GM13977 (cell line): Measurements from ENCODE around the gene PELI2.

ENCODE experiments used
- DNase-seq: peaks from one replicate; pipeline ENCODE4 v3.0.0; 2012; ENCODE audit warnings: low spot score
- in situ Hi-C: fragments of 300-500 bp; cut with MboI; formaldehyde crosslinking; loops from one replicate; pipeline ENCODE4 v1.12.0; 2022; ENCODE audit warnings: low sequenced_read_pairs, low pct_unique_long_range_greater_than_20kb, mixed read lengths, inconsistent platforms; ENCODE audit not compliant: unreplicated experiment
- TF ChIP-seq, protein P1 (sequence below): IDR thresholded peaks from 2 replicates; pipeline ENCODE4 v1.5.1; 2012; ENCODE audit warnings: mild to moderate bottlenecking, control low read depth; ENCODE audit not compliant: insufficient read depth; ENCODE audit errors: extremely low read depth, missing control alignments

The PELI2 gene

DNA sequence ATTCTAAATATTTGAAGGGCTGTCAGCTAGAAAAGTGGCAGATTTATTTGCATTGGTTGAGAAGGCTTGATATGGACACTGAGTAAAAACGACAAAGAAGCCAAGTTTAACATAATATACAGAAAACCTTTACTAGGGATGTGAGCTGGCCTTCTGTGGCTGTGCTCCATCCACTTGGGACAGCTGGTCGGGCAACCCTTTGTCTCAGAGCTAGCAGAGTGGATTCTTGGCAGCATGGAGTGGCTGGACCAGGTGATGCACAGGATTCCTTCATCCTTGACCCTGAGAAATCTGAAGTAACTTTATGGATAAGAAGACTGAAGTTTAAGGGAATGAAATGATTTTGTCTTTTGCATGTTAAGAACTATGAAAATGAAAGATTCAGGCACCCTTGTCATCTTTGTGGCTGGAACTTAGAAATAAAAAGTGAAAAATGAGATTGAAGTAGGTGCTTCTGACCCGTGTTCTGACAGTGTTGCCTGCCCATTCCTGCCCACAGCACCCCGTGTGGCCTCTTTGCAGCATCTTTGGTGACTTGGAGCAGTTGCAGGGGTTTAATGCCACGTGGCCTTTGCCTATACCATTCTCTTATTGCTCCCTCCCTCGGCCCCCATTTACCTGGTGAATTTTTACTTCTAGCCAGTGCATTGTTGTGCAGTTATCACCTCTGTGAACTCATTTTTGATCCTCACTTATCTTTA lies 32.6 kb downstream of the PELI2 start:
- in situ Hi-C loops = no loop called here
- TF ChIP-seq, protein P1, sequence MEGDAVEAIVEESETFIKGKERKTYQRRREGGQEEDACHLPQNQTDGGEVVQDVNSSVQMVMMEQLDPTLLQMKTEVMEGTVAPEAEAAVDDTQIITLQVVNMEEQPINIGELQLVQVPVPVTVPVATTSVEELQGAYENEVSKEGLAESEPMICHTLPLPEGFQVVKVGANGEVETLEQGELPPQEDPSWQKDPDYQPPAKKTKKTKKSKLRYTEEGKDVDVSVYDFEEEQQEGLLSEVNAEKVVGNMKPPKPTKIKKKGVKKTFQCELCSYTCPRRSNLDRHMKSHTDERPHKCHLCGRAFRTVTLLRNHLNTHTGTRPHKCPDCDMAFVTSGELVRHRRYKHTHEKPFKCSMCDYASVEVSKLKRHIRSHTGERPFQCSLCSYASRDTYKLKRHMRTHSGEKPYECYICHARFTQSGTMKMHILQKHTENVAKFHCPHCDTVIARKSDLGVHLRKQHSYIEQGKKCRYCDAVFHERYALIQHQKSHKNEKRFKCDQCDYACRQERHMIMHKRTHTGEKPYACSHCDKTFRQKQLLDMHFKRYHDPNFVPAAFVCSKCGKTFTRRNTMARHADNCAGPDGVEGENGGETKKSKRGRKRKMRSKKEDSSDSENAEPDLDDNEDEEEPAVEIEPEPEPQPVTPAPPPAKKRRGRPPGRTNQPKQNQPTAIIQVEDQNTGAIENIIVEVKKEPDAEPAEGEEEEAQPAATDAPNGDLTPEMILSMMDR = no peak
- DNase-seq = no peak

DNA sequence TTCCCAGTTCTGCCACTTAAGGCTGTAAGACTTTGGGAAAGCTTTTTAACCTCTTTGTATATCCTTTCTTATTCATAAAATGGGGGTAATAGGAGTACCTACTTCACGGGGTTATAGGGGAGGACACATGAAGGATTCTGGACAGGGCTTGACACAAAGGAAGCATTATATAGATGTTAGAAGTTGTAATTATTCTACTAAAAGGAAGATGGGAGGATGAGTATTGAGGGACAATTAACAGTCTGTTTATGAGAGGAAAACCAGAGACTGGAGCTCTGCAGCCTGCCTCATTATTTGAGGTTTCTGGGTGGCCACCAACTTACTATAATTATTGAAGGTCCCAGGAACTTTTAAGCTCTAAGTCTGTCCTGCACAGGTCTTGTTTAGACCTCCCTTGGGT lies 34.0 kb downstream of the PELI2 start:
- in situ Hi-C loops = no loop called here
- TF ChIP-seq, protein P1 = no peak
- DNase-seq = no peak

DNA sequence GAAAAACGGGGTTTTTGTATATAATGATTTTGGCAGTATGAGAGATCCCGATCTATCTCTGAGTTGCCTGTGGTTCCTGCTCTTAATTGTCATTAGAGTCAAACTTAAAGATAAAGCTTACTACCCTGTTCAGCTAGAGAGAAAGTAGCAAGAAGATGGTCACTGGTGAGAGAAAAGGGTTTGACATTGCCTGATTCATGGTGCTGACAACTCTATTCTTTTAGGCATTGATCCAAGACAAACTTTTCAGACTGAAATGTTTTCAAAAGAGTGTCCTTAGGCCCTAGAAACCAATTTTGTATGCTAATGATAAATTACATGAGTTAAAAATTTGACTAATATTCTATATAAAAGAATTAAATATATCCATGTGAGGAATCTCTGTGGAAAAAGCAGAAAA lies 35.1 kb downstream of the PELI2 start:
- DNase-seq = no peak
- TF ChIP-seq, protein P1 = no peak
- in situ Hi-C loops = no loop called here

DNA sequence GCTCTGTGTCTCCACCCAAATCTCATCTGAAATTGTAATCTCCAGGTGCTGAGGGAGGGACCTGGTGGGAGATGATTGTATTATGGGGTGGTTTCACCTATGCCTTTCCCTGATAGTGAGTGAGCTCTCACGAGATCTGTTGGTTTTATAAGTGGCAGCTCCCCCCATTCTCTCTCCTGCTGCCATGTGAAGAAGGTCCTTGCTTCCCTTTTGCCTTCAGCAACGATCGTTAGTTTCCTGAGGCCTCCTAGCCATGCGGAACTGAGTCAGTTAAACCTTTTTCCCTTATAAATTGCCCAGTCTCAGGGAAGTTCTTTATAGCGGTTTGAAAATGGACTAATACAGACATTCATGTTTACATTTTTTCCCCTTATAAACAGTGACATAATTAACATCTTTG lies 36.1 kb downstream of the PELI2 start:
- TF ChIP-seq, protein P1 = no peak
- DNase-seq = no peak
- in situ Hi-C loops = no loop called here

DNA sequence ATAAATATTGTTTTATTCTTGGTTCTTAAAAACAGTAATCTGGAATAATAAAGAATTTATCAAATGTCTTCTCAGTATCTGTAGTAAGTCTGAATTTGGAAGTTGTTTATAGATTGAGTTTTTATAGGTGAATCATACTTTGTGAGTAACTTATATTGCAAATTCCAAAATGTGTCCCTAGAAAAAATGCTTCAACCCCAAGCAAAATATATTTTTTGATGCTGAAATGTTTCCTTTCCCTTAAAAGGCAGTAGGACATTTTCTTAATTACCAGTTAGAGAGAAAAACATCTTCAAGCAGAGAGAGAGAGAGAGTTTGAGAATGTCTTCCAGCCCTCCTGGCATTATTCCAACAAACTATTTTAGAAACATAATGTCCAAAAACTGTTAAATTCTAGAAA lies 37.9 kb downstream of the PELI2 start:
- TF ChIP-seq, protein P1 = no peak
- DNase-seq = no peak
- in situ Hi-C loops = no loop called here

DNA sequence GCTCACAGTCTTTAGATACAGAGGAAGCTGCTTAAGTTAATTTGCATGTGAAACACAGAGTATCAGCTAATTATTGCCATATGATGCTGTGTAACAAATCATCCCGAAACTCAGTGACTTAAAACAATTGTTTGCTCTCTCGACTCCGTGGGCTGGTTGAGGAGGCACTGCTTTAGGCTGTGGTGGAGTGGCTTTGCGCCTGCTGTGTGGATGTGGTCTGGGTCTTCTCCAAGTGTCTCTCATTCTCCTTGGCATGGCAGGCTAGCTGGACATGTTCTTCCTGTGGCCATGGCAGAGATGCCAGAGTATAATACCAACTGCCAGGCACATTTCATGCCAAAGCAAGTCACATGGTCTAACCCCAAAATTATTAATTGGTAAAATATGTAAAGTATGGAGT lies 40.9 kb downstream of the PELI2 start:
- in situ Hi-C loops = no loop called here
- TF ChIP-seq, protein P1 = no peak
- DNase-seq = no peak
